Type B pancreatic cell (in vitro differentiated cells): ENCODE data around the gene NEDD4L. TPM values are rescaled to one million over a fixed set of nuclear protein-coding genes. Genes with fewer than 3 reads are reported as not detected.
A peak's percentile ranks its signal among the peaks of the same experiment; 100 is the strongest.

Source experiments
- DNase-seq: peaks from one replicate; pipeline ENCODE4 v3.0.0; 2021; ENCODE audit warnings: mixed read lengths; ENCODE audit not compliant: unreplicated experiment; ENCODE audit errors: extremely low spot score
- H3K27ac Mint-ChIP-seq: 2 replicates; pipeline ENCODE4 v1.8.0; 2021; ENCODE audit warnings: mild to moderate bottlenecking, mixed read lengths
- H3K27me3 Mint-ChIP-seq: 2 replicates; pipeline ENCODE4 v1.8.0; 2021; ENCODE audit warnings: mixed read lengths
- H3K36me3 Mint-ChIP-seq: 2 replicates; pipeline ENCODE4 v1.8.0; 2021; ENCODE audit warnings: mixed read lengths
- H3K4me1 Mint-ChIP-seq: one replicate; pipeline ENCODE4 v1.8.0; 2021; ENCODE audit warnings: mixed read lengths; ENCODE audit not compliant: unreplicated experiment
- H3K4me3 Mint-ChIP-seq: 2 replicates; pipeline ENCODE4 v1.8.0; 2021; ENCODE audit warnings: mild to moderate bottlenecking, mixed read lengths
- H3K9me3 Mint-ChIP-seq: 2 replicates; pipeline ENCODE4 v1.8.0; 2021; ENCODE audit warnings: mixed read lengths
- total RNA-seq: library from RNA; stranded (reverse); gene quantifications from 2 replicates; pipeline ENCODE4 v1.2.1, GENCODE V29; 2021; ENCODE audit warnings: low replicate concordance
- TF ChIP-seq, protein P1 (sequence below): fragments of 200-600 bp; sonication (generic); conservative IDR thresholded peaks from 2 replicates; pipeline ENCODE4 v1.5.0; 2021; ENCODE audit warnings: antibody characterized with exemption, mild to moderate bottlenecking

The NEDD4L gene
- total RNA-seq, 1 donor from 2014 or later = 84.7 TPM

GRCh38 chr18:58288921-58289797, 245.1 kb downstream of the NEDD4L start:
- no peak for DNase-seq
- peaks cover 36% of the 10 kb centered on the region for H3K4me1 Mint-ChIP-seq

DNA sequence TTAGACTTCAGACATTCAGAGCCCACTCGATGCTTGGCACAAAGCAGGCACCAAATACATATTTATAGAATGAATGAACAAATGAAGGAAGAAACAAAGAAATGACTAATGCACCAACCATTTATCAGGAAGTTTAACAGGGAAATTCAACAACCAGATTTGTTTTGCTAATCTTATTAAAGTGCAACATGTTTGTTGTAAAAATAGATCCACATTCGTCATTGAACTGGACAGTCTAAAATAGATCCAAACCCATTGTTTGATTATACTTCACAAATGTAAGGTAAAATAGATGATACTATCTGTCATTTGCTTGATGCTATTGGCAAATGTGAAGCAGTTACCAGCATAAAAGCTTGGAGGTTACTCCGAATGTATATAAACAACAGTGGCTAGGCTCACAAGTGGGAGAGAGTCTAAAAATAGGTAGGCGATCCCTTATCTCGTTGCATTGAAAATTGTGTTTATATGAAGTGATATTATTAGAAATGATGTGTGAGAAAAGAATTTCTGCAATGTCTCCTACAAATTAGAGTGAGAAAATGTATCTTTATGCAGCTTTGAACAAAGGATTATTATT, 246.2 kb downstream of the NEDD4L start:
- Mint-ChIP-seq H3K27ac (peak overlapping the region; percentile 38), H3K27me3 (no peaks in the 10 kb centered on the region), H3K4me1 (peaks cover 31% of the 10 kb centered on the region), H3K36me3 (peaks cover 4% of the 10 kb centered on the region), H3K4me3 (no peak overlapping the region), H3K9me3 (no peaks in the 10 kb centered on the region)
- TF ChIP-seq, protein P1, sequence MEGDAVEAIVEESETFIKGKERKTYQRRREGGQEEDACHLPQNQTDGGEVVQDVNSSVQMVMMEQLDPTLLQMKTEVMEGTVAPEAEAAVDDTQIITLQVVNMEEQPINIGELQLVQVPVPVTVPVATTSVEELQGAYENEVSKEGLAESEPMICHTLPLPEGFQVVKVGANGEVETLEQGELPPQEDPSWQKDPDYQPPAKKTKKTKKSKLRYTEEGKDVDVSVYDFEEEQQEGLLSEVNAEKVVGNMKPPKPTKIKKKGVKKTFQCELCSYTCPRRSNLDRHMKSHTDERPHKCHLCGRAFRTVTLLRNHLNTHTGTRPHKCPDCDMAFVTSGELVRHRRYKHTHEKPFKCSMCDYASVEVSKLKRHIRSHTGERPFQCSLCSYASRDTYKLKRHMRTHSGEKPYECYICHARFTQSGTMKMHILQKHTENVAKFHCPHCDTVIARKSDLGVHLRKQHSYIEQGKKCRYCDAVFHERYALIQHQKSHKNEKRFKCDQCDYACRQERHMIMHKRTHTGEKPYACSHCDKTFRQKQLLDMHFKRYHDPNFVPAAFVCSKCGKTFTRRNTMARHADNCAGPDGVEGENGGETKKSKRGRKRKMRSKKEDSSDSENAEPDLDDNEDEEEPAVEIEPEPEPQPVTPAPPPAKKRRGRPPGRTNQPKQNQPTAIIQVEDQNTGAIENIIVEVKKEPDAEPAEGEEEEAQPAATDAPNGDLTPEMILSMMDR = no peak
- DNase-seq = no peak

More at GRCh38 chr18:58288921-58289797, 245.1 kb downstream of the NEDD4L start:
- Mint-ChIP-seq H3K27me3 (no peaks in the 10 kb centered on the region), H3K4me3 (no peak overlapping the region), H3K36me3 (peaks cover 4% of the 10 kb centered on the region), H3K9me3 (no peaks in the 10 kb centered on the region), H3K27ac (peak overlapping the region; percentile 38)
- TF ChIP-seq, protein P1 = no peak

DNA sequence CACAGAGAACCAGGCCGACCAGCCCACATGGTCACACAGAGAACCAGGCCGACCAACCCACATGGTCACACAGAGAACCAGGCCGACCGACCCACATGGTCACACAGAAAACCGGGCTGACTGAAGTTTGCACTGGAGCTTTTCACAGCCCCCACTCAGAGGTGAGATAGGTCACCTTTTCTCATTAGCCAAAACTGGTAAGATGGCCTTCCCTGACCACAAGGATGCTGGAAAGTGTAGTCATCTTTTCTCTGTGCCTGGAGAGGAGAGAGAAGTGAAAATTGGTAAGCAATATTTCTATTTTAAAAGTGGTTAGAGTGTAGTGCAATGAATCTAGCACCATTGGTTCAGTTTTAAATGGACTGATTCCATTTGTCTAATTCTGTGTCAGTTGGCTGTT, 247.1 kb downstream of the NEDD4L start:
- Mint-ChIP-seq H3K27me3 (no peaks in the 10 kb centered on the region), H3K4me1 (peaks cover 30% of the 10 kb centered on the region), H3K27ac (no peak overlapping the region), H3K4me3 (no peak overlapping the region), H3K9me3 (no peaks in the 10 kb centered on the region), H3K36me3 (peaks cover 9% of the 10 kb centered on the region)
- TF ChIP-seq, protein P1 = no peak
- no peak for DNase-seq

DNA sequence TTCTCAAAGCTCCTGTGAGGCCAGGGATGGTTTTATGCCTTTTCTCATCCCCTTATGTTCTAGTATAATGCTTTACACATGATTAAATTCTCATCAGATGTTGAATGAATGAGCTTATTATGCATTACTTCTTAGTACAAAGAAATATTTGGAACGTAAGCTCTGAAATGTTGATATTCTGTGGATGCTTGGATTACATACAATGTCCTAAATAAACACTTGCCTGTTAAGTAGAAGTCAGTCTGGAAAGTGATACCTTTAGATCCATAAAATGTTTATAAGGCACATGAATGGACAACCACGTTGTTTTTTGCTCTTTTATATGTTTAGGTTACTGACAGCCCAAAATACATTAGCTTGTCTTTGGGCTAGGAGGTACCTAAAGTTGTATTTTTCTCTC, 248.6 kb downstream of the NEDD4L start:
- no peaks in the 10 kb centered on the region for H3K9me3 Mint-ChIP-seq
- H3K4me3 Mint-ChIP-seq = no peak overlapping the region
- H3K4me1 Mint-ChIP-seq = peaks cover 22% of the 10 kb centered on the region
- TF ChIP-seq, protein P1 = no peak
- no peak for DNase-seq
- peak overlapping the region; percentile 14 for H3K27ac Mint-ChIP-seq
- H3K36me3 Mint-ChIP-seq = peaks cover 9% of the 10 kb centered on the region
- no peaks in the 10 kb centered on the region for H3K27me3 Mint-ChIP-seq

- Mint-ChIP-seq H3K36me3 (peaks cover 12% of the 10 kb centered on the region), H3K27me3 (no peaks in the 10 kb centered on the region), H3K4me1 (peaks cover 8% of the 10 kb centered on the region), H3K9me3 (no peaks in the 10 kb centered on the region), H3K27ac (no peak overlapping the region), H3K4me3 (no peak overlapping the region)
- no peak for DNase-seq
- TF ChIP-seq, protein P1 = no peak
These were observed 253.2 kb downstream of the NEDD4L start for GRCh38 chr18:58297198-58297597.
